SU-DHL-6 (cell line): ENCODE data around the gene TEKTIP1.

Experiments
- CTCF ChIP-seq: fragments of 200-600 bp; sonication (generic); IDR thresholded peaks from one replicate; pipeline ENCODE4 v1.5.1; 2017; ENCODE audit warnings: antibody characterized with exemption, mild to moderate bottlenecking, low read length, moderate library complexity; ENCODE audit not compliant: insufficient read depth, poor library complexity, severe bottlenecking
- EZH2phosphoT487 ChIP-seq: fragments of 200-600 bp; sonication (generic), shearing (Covaris generic); conservative IDR thresholded peaks from 2 replicates; pipeline ENCODE4 v1.6.1; 2018; ENCODE audit warnings: mild to moderate bottlenecking, antibody characterized with exemption, low read length, moderate library complexity, mixed read lengths

GRCh38 chr19:3565139-3565538 is 26.2 kb downstream of the TEKTIP1 start:
- TF ChIP-seq CTCF (no peak), EZH2phosphoT487 (no peak)
